HG03159 (cell line): ENCODE results near the gene NAB2.

Source experiments
- ATAC-seq: cut with Tn5 transposase; IDR thresholded peaks from one replicate; pipeline ENCODE4 v1.9.1; 2021; ENCODE audit warnings: mild to moderate bottlenecking, moderate library complexity; ENCODE audit not compliant: unreplicated experiment

Gene NAB2

DNA sequence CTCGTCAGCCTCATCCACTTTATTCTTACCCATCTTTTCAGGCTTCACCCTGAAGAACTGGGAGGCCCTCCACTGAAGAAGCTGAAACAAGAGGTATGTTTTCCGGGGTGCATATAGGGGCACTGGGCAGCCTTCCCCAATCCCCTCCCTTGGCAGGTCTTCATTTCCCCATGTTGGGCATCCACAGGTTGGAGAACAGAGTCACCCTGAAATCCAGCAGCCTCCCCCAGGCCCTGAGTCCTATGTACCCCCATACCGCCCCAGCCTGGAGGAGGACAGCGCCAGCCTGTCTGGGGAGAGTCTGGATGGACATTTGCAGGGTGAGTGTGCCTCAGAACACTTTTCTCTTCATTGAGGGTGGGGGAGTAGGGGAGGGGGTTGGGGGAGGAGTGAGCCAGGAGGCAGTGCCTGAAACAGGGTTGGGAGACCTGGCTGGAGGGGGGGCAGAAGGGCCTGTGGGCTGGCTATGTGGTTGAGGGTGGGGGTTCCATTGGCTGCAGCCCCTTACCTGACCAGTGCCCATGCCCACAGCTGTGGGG lies 4.0 kb downstream of the NAB2 start:
- no peak for ATAC-seq

DNA sequence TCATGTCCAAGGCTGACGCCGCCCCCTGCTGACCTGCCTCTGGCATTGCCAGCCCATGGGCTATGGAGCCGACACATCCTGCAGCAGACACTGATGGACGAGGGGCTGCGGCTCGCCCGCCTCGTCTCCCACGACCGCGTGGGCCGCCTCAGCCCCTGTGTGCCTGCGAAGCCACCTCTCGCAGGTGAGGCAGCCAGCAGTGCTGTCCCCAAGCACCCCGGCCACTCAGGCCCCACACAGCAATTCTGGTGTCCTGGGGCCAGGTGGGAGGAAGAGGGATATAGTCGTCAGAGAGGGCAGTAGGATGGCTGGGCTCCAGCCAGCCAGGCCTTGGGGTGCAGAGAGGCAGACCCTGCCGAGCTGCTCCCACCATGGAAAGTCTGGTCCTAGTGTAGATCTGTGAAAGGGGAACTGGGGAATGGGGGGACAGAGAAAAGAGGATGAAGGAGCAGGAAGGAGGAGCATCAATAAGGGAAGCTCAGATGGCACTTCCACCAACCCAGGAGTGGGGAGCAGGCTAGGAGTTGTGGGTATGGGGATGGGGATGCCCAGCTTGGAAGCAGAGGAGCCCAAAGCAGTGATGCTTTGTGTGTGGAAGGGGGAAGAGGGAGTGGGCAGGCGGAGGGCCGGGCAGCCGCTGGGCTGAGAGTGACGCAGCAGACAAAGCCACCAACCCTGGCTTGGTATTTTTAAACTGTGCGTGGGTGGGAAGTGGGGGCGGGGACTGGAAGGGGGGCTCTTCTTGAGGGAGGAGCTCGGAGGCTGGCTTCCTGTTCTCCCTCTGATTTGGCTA lies 4.7 kb downstream of the NAB2 start:
- ATAC-seq: no peak

DNA sequence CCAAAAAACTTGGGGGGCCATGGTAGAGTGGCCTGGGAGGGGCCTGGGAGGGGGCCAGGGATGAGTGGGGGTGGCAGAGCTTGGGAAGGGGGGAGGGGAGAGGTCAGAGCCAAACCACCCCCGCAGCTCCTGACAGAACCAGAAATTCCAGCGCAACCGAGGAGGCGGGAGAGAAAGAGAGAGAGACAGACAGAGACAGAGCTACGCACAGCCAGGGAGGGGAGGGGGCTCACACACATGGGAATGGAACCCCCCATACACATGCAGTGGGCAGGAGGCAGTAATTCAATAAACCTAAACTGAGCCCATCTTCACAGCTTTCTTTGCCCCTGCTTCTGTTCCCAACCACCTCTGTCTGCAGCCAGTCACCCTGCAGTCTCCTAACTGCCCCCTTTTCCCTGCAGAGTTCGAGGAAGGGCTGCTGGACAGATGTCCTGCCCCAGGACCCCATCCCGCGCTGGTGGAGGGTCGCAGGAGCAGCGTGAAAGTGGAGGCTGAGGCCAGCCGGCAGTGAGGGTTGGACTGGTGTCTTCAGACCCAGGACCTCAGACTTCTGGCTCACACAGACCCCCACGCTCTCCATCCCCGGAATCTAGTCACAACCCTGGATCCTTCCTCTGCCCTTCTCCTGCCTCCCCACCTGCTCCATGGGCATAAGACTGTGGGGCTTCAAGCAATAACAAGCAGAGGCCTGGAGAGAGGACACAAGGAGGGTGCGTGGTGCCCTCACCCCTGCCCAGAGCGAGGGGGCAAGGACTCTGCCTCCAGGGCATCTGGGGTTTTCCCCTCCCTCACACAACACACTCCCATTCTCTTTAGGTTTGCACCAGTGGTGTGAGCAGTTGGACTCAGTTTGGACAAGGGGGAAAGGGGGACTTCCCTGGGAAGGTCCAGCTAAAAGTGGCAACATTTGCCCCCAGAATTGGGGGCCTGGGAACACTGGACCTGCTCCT lies 5.6 kb downstream of the NAB2 start:
- ATAC-seq: no peak

DNA sequence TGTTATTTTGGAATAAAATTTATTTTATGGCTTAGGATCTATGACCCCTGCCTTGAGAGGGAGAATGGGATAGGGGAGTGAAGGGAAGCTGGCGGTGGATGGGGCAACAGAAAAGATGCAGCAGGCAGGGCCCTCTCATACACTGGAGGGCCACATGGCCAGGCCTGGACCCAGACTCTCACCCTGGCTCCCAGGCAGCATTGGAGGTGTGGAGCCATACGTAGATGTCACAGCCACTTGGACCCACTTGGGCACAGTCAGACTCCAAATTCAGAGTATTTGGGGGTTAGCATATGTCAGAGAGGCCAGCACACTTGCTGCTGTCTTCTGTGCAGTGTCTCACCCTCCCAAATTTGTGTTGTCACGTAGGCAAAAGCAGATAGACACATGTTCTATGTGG lies 6.5 kb downstream of the NAB2 start:
- no peak for ATAC-seq

DNA sequence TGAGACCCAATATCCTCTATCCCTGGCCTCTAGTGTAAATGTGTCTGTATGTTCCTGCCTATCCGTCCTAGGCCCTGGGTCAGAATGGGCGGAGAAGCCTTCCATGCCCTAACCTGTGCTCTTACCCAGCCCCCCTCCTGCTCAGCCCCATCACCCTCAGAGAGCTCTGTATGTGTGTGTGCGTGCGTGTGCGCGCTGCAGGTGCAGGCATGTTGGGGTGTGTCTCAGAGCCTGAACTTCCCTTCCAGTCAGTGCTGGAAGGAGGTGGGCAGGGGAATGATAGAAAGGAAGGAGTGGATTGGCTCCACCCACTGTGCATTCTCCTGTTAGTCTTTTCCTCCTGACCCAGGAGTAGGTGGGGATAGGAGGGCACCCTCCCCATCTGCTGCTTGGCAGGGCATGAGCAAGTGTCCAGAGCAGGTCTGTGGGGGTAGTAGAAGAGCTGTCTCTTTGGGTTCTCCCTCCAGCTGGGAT lies 7.2 kb downstream of the NAB2 start:
- no peak for ATAC-seq

DNA sequence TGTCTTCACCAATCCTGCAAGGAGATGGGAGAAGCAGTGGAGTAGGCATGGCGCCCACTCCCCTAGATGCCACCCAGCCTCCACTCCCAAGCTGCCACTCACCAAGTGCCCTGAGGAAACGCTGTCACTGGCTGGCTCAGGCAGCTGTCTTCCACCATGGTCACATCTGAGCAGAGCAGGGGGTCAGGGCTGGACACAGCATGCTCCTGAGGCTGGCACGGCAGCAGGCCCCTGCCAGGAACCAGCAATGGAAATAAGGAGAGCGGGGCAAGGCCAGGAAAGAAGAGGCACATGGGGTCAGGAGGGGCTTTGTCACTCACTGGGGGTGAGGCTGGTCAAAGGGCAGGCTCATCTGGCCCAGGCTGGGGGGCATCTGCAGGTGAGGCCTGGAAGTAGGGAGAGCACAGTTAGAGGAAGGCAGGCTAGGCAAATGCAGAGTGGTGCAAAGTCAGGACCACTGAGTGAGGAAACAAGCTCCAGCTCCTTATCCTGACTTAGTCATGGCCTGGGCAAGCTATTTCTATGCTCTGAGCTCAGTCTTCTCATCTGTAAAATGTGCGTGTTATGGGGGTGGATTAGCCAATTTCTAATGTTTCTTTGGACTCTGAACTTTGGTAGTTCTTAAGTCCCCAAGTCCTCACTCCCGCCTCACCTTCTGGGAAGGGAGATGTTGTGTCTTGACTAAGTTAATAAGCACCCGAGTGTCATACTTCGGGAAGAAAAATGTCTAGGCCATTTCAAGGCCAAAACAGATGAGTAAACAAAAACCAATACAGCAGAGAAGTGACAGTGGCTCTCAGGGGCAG lies 8.0 kb downstream of the NAB2 start:
- no peak for ATAC-seq

DNA sequence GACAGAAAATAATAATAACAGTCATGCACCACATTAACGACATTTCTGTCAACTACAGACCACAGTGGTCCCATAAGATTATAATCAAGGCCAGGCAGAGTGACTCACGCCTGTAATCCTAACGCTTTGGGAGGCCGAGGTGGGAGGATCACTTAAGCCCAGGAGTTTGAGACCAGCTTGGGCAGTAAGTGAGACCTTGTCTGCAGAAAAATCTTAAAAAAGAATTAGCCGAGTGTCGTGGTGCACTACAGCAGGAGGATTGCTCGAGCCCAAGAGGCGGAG lies 8.6 kb downstream of the NAB2 start:
- no peak for ATAC-seq

DNA sequence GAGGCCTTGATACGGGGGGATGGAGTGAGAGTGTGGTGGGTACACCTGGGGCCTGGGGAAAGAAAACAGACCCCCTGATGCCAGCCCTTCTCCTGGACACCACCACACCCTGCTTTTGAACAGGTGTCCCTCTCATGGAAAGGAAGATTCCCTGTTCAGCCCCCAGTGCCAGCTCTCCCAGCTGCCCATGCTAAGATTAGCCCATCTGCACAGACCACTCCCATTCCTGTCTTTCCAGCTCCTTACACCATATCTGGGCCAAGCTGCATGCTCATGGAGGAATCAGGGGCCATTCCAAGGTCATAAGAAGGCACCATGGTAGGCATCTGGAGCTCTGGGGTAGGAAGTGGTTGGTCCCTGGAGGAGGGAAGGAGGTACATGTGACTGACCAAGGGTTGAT lies 9.6 kb downstream of the NAB2 start:
- no peak for ATAC-seq

DNA sequence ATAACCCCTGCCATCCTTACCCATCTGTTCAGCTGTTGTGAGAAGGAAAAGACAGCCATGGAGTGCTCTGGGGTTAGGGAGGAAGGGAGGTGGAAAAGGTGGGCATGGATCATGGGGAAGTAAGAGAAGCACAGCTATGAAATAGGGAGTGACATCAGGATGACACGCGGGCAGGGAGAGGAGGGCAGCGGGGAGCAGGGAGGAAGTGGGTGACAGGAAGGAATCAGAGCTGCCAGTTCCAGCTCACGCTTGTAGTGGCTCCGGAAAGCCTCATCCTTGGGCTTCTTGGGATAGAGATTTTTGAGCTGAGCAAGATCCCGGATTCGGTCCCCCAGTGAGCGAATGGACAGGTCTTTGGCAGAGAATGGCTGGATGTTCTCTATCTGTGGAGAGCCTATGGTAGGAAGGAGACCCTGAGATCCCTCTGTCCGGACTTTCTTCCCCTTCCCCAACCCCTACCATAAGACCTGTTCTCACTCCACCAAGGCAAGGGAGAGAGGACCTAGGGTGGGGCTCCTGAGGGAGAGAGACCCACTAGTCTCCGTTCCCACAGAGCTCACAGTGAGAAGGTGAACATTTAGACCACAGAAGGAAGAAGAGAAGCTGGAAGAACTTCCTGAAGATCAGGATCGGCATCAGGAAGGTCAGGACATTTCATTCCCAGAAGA lies 10.3 kb downstream of the NAB2 start:
- no peak for ATAC-seq

DNA sequence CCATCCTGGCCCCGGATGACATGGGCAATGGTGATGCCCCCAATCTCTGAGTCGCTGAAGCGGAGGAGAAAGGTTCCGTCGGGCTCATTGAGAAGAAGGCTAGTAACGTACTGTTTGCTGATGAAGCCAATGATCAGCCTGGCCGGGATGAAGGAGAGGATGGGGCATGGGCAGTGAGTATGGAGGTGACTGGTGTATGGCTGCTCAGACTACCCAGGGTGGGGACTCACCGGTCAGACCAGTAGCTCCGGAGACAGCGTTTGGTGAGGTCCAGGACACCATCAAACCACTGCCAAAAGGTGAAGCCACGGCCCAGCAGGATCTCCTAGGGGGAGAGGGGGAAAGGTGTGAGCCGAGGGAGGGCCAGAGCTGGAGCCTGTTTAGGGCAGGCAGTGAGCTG lies 10.9 kb downstream of the NAB2 start:
- no peak for ATAC-seq

DNA sequence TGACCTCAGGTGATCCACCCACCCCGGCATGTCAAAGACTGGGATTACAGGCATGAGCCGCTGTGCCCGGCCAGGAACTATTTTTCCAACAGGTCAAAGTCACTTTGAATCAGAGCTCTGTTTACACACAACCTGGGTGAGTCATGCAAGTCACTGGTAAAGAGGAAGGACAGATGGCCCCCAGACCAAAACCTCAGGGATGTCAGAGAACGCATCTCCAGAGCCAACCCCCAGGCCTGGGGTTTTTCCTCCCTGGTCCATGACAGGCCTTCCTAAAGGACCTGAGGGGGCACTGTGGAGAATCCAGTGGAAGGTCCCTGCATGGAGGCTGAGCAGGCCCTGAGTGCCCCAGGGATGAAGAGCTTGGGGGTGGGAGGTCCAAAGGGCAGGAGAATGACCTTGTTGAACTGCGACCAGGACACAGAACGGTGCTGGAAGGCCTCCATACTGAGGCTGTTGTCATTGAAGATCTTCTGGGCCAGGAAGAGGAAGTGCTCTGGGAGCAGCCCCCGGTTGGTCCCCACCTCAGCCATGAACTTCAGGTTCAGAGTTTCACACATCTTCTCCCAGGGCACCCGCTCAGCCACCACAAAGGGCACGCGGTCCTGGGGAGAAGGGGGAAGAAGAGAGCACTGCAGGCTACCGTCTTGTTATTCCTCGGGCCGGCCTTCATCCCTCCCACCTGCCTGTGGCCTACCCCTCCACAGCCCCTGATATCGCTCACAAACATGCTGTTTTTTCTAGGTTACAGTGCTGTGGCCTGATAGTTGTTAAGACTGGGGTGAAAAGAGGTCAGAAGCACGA lies 13.2 kb downstream of the NAB2 start:
- ATAC-seq: no peak

DNA sequence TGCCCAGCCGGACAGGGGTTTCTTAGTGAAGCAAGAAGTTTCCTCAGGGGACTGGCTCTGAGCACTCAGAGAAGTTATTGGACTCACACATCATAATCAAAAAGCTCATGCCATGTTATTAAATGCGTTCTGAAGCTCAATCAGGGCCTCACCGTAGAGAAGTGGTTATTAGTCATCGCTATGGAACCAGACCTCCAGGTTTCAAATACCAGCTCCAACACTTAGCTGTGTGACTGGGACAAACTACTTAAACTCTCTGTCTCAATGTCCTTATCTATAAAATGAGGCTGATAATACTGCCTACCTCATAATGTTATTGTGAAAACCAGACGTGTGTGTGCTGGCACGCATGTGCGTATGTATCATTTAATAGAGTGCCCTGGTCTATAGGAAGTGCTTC lies 14.9 kb downstream of the NAB2 start:
- ATAC-seq: no peak

DNA sequence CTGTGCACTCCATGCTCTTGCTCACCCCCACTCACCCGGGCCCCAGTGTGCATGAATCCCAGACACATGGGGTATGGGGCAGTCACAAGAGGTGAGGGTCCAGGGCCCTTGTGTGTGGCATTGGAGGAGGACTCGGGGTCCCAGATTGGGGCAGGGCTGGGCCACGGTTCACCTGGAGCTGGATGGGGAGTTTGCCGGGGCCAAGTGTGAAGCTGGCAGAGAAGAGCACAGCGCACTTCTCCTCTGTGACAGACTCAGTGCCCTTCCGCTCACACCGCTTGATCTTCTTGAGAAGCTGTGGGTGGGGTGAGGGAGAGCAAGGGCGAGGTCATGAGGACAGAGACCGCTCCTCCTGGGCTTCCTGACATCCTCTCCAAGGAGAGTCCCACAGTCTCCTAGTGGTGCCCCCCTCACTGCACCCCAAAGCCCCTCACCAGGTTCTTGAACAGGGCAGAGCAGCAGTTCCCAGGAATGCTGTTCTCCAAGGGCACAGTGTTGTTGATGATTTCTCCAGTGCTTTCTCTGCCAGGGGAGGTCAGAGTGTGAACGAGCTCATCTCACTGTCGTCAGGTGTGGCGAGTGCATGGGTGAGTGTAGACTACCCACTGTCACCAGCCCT lies 15.5 kb downstream of the NAB2 start:
- no peak for ATAC-seq

DNA sequence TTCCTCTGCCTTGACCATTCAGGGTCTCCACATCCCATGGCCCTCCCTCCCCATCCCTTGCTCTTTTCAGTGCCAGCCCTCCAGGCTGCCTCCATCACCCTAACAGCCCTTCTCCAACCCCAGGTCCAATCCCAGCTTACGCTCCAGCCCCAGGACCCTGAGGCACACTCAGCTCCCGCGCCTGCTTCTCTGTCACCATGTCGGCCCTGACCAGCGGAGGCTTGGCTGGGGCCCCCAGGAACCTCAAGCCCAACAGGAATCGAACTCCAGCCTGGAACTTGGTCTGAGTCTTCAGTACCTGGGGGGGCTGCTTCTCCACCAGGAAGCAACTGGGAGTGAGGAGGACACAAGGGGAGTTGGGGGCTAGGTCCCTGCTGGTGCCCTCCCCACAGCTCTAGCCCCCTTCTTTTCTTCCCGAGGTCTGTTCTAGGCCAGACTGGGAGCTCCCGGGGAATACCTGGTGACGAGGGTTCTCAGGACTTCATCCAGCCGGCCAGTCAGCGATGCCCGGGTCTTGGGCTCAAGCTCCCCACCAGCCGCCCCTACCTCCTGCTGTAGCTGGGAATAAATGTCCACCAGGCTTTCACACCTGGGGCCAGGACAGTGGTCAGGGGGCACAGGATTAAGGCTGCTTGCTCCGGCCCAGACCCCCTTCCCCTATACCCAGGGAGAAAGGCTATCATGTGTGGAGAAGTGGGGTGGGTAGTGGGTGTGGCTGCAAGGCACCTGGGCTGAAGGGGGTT lies 16.3 kb downstream of the NAB2 start:
- ATAC-seq: no peak

DNA sequence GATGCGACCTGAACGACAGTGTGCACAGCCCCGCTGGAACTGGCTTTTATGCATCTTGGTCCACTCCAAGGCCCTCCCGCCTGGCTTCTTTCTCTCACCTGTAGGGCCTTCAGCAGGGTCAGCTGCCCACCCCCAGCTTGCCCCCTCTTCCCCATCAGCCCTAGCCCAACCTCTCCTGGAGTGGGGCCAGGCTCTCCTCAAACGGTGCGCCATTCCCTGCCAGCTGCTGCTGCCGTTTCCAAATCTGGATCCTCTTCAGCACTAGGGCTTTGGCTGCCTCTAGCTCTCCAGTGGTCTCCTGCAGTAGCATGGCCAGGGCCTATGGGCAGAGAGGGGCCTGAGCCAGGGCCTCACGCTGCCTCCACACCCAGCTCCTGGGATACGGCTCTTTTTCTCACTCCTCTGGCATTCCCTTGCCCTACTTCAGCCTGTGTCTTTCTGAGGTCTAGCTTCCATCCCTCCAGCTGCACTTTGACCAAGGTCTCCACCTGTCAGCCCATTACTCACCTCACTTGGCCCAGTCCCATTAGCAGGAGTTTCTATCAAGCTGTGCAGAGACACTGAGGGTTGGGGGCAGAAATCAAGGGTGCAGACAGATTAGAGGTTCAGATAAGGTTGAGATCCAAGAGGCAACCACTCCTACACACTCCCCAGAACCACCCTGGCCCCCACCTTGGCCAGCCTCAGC lies 17.3 kb downstream of the NAB2 start:
- ATAC-seq: no peak

DNA sequence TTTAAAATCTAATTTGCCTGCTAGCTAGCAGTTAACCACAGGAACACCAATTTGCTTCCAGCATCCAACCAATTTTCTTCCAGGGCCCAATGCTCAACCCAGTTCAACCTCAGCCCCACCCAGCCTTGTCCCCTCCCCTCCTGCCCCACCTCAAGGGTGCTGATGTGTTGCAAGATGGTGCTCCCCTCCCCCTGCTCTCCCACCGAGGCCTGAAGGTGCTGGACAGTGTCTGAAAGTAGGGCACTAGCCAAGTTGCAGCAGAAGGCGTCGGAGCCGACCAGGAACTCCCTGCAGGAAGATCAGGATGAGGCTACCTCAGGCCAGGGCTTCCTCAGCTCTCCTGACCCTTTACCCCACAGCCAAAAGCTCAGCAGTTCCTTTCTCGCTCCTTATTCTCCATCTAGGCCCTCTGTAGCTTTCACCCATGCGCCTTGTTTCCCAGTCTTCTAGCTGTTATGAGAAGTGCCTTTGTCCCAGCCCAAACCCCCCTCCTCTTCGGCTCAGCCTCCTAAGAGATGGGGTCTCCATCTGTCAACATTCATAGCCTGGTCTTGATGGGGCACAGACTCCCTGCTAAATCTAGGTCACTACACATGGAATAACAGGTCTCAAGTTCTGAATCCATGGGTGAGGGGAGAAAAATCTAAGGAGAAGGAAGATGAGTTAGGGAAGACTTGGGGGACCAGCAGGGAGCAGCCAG lies 18.7 kb downstream of the NAB2 start:
- no peak for ATAC-seq
